HEK293 (cell line): ENCODE data around the gene GTF2F2.

Source experiments
- CTCF ChIA-PET: fragments of 350-600 bp; formaldehyde crosslinking; extraction: SDS; loops from one replicate; lab custom pipeline; 2021; ENCODE audit warnings: antibody characterized with exemption; lab: Yijun Ruan, JAX
- POLR2A ChIA-PET: fragments of 300-600 bp; formaldehyde crosslinking; extraction: SDS; loops from one replicate; lab custom pipeline; 2020; ENCODE audit warnings: antibody characterized with exemption, inconsistent platforms; lab: Yijun Ruan, JAX
- H3K27ac ChIP-seq: fragments of 200-500 bp; sonication (Bioruptor generic); 2 replicates; pipeline ENCODE4 v1.5.1; 2014; ENCODE audit warnings: low read depth, low read length, control low read depth, inconsistent platforms; ENCODE audit errors: extremely low read depth
- H3K36me3 ChIP-seq, 2 experiments: fragments of 200-500 bp in 1 of 2; sonication (Bioruptor generic) in 1 of 2; 1 replicate in 1 of 2; 2 replicates in 1 of 2; pipeline ENCODE4 v1.5.1; 2014 to 2017; ENCODE audit warnings: inconsistent platforms in 2 of 2, low read length in 2 of 2; ENCODE audit not compliant: control insufficient read depth in 2 of 2, insufficient read depth in 1 of 2
- H3K4me1 ChIP-seq: fragments of 200-500 bp; sonication (Bioruptor generic); 2 replicates; pipeline ENCODE4 v1.5.1; 2014; ENCODE audit warnings: mild to moderate bottlenecking, low read length, inconsistent platforms; ENCODE audit not compliant: control insufficient read depth, insufficient read depth
- H3K4me3 ChIP-seq: 2 replicates; pipeline ENCODE4 v1.5.1; 2011; ENCODE audit warnings: low read depth, mild to moderate bottlenecking, control low read depth, low read length, moderate library complexity
- H3K9me3 ChIP-seq: fragments of 200-500 bp; sonication (Bioruptor generic); 2 replicates; pipeline ENCODE4 v1.5.1; 2014; ENCODE audit warnings: low read depth, low read length, inconsistent platforms; ENCODE audit not compliant: control insufficient read depth, insufficient read depth
- ATF2 ChIP-seq: fragments of 450-650 bp; formaldehyde crosslinking; IDR thresholded peaks from 2 replicates; pipeline ENCODE4 v1.5.1; 2016; ENCODE audit warnings: missing biosample characterization, missing genetic modification characterization, low read depth
- MYNN ChIP-seq: fragments of 450-650 bp; formaldehyde crosslinking; IDR thresholded peaks from 2 replicates; pipeline ENCODE4 v1.5.1; 2016; ENCODE audit warnings: missing biosample characterization, missing genetic modification characterization, borderline replicate concordance
- PRDM6 ChIP-seq: fragments of 450-650 bp; formaldehyde crosslinking; IDR thresholded peaks from 2 replicates; pipeline ENCODE4 v1.5.1; 2017; ENCODE audit warnings: missing biosample characterization, missing genetic modification characterization
- ZBTB11 ChIP-seq: fragments of 450-650 bp; formaldehyde crosslinking; conservative IDR thresholded peaks from 2 replicates; pipeline ENCODE4 v1.5.1; 2016; ENCODE audit warnings: low read depth, missing biosample characterization, missing genetic modification characterization
- ZBTB44 ChIP-seq: fragments of 450-650 bp; IDR thresholded peaks from 2 replicates; pipeline ENCODE4 v1.5.1; 2018; ENCODE audit warnings: missing biosample characterization, mild to moderate bottlenecking, missing genetic modification characterization
- ZNF266 ChIP-seq: fragments of 450-650 bp; formaldehyde crosslinking; IDR thresholded peaks from 2 replicates; pipeline ENCODE4 v1.5.1; 2016; ENCODE audit warnings: missing biosample characterization, missing genetic modification characterization, low read depth
- ZNF580 ChIP-seq: fragments of 450-650 bp; formaldehyde crosslinking; IDR thresholded peaks from 2 replicates; pipeline ENCODE4 v1.5.1; 2016; ENCODE audit warnings: missing biosample characterization, missing genetic modification characterization
- ZSCAN16 ChIP-seq: fragments of 450-650 bp; formaldehyde crosslinking; IDR thresholded peaks from 2 replicates; pipeline ENCODE4 v1.5.1; 2016; ENCODE audit warnings: missing biosample characterization, missing genetic modification characterization

GTF2F2 gene

GRCh38 chr13:45231722-45232121, 111.4 kb downstream of the GTF2F2 start:
- H3K4me1 ChIP-seq: no peaks in the 10 kb centered on the region; the same call in 1 of the 2 replicates
- no peak overlapping the region for H3K4me3 ChIP-seq
- ChIA-PET CTCF (no interaction called here), POLR2A (interaction anchor here (1.5 kb wide), 1 partner anchor 9 kb away, joined by 5 read pairs; no protein-coding TSS in a partner anchor)
- TF ChIP-seq ZNF266 (no peak), ATF2 (no peak), ZBTB11 (tag by site-specific recombination) (no peak), PRDM6 (tag by site-specific recombination) (peak; percentile 46; the same call in 1 of the 2 replicates), ZSCAN16 (tag by site-specific recombination) (no peak), ZBTB44 (peak; percentile 29; the same call in 1 of the 2 replicates), MYNN (tag by site-specific recombination) (no peak)
- H3K27ac ChIP-seq: no peak overlapping the region
- H3K9me3 ChIP-seq: no peaks in the 10 kb centered on the region
- H3K36me3 ChIP-seq: no peaks in the 10 kb centered on the region

GRCh38 chr13:45232591-45232990, 112.3 kb downstream of the GTF2F2 start:
- POLR2A ChIA-PET: no interaction called here
- CTCF ChIA-PET: no interaction called here
- Histone ChIP-seq H3K4me3 (no peak overlapping the region), H3K36me3 (no peaks in the 10 kb centered on the region), H3K9me3 (no peaks in the 10 kb centered on the region), H3K4me1 (no peaks in the 10 kb centered on the region; the same call in 1 of the 2 replicates), H3K27ac (no peak overlapping the region)
- TF ChIP-seq ZNF580 (tag by site-specific recombination) (no peak), PRDM6 (tag by site-specific recombination) (0 out of 2 replicates have a peak, but pooled peaks have one; percentile 55)
